ENCODE data around the gene PDIA2.
"Not testable (repeated sequence)": the region's sequence is repeated elsewhere in the genome, so short reads cannot be mapped to it uniquely, and the experiment has no call there.

Gene PDIA2

DNA sequence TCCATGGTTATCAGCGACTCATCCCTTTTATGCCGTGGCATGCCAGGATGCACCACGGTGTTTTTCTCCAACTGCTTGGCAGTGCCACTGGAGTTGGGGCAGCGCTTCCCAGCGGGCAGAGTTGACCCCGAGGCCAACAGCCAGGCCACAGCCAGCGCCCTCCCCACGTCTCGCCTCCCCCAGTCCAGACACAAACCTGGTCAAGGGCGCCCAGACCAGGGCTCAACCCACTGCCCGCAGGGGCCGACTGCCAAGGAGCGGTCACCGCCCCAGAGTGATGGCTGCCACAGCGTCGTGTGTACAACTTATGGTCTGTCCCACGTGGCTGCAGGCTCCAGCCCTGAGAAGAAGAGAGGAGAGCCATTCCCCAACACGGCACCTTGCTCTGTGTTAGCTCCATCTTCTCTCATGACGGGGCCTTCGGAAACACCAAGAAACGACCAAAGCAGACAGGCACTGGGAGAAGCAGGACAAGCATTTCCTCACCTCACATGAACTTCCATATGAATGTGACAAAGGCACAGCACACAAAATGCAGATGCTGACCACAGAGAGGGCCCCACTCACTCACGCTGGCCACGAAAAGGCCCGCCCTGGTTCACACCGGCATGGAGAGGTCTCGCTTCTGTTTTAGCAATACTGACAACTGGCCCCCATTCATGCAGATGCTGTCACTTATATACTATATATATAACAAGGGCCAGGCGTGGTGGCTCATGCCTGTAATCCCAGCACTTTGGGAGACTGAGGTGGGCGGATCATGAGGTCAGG is 42.6 kb downstream of the PDIA2 start:
- DNase-seq (ENCODE audit: low read depth, low spot score) = no peak

DNA sequence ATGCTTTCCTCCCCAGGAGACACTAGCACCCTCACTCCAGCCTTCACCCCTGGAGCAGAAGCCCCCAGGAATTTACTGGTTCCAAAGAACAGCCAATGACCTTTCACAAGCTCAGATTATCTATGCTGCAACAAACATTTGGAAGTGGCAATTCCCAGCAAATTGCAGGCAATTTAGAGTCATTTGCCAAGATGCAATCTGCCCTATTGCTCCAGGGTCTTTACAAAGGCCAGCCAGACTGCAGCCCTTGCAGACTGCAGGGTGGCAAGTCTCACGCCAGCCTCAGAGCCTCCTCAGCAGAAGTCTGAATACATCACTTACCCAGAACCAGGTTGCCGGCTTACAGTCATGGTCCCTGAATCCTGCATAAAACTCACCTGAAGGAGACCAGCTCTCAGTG is 47.8 kb downstream of the PDIA2 start:
- no peak for DNase-seq (ENCODE audit: low read depth, low spot score)

- DNase-seq (ENCODE audit: low read depth, low spot score) = not testable (repeated sequence)
Measured at GRCh38 chr16:331181-331814, 48.3 kb downstream of the PDIA2 start.

DNA sequence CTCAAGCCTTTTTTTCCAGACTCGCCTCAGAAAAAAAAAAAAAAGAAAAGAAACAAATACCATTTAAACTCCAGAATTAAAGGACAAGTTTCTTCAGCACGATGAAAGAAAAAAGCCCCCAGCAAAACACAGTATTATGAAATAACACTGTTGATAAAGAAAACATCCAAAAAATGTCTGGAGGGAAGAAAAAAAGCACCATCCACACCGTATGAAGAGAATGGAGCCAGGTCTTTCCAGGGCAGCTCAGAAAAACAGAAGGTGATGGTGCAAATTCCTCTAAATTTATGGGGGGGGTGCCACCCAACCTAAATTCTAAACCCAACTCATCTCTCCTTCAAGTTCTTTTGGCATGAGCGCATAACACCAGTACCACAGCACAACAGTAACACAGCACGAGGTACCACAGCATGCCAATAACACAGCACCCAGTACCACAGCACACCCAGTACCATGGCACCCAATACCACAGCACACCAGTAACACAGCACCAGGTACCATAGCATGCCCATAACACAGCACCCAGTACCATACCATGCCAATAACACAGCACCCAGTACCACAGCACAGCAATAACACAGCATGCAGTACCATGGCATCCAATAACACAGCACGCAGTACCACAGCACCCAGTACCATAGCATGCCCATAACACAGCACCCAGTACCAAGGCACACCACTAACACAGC is 50.6 kb downstream of the PDIA2 start:
- DNase-seq (ENCODE audit: low read depth, low spot score) = no peak

DNA sequence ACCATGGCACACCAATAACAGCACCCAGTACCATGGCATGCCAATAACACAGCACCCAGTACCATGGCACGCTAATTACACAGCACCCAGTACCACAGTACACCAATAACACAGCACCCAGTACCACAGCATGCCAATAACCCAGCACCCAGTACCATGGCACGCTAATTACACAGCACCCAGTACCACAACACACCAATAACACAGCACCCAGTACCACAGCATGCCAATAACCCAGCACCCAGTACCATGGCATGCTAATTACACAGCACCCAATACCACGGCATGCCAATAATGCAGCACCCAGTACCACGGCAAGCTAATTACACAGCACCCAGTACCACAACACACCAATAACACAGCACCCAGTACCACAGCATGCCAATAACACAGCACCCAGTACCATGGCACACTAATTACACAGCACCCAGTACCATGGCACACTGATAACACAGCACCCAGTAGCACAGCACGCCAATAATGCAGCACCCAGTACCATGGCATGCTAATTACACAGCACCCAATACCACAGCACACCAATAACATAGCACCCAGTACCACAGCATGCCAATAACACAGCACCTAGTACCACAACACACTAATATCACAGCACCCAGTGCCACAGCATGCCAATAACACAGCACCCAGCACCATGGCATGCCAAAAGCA is 51.3 kb downstream of the PDIA2 start:
- not testable (repeated sequence) for DNase-seq (ENCODE audit: low read depth, low spot score)

DNA sequence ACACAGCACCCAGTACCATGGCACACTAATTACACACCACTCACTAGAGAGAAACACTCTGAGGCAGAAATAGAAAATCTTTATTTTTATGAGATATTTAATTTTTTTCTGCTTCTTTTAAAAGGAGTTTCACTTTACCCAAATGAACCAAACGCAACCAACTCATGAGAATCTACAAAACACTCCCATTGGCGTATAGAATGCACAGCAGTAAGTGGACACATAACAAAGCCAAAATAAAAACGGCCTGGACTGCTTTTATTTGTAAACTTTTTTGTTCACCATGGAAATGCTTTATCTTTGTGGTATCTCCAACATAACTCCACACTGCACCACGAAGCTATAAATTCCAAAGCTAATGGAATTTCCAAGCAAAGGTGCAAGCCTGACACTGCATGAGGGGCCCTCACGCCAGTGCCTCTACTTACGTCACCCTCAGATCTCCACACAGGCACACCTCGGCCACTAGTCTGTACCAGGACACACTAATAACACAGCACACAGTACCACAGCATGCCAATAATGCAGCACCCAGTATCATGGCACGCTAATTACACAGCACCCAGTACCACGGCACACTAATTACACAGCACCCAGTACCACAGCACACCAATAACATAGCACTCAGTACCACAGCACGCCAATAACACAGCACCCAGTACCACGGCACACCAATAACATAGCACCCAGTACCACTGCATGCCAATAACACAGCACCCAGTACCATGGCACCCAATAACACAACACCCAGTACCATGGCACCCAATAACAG is 52.1 kb downstream of the PDIA2 start:
- not testable (repeated sequence) for DNase-seq (ENCODE audit: low read depth, low spot score)

GRCh38 chr16:336269-336668 is 53.3 kb downstream of the PDIA2 start:
- DNase-seq (ENCODE audit: low read depth, low spot score) = no peak

All from activated CD4-positive, CD25-positive, alpha-beta regulatory T cell treated with anti-CD3 and anti-CD28 coated beads, Interleukin-2, amount 50 U/mL, for 16 hours (primary cell).